SK-N-MC (cell line): ENCODE data around the gene HYOU1.

Source experiments
- EZH2 ChIP-seq: fragments of 200-600 bp; sonication (generic); IDR thresholded peaks from one replicate; pipeline ENCODE4 v1.6.1; 2017; ENCODE audit warnings: antibody characterized with exemption
- POLR2AphosphoS5 ChIP-seq: IDR thresholded peaks from 2 replicates; pipeline ENCODE4 v1.6.1; 2012; ENCODE audit warnings: mild to moderate bottlenecking, low read depth, low read length, borderline replicate concordance

DNA sequence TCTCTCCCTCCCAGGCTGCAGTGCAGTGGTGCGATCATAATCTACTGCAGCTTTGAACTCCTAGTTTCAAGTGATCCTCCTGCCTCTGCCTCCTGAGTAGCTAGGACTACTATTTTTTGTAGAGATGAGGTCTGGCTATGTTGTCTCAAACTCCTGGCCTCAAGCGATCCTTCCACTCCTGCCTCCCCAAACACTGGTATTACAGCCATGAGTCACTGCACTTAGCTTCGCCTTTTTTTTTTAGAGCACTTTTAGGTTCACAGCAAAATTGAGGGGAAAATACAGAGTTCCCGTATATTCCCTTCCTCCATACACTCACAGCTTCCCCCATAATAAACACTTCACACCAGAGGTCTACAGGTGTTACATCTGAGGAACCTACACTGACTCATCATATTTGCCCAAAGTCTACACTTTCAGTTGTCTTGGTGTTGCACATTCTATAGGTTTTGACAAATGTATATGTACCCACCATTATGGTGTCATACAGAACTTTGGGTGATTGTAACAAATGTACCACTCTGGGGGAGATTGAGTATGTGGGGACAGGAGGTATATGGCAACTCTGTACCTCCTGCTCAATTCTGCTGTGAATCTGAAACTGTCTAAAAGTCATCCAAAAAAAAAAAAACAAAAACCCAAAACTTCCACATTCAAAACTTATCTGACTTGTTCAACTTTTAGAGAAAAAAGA lies 15.0 kb downstream of the HYOU1 start:
- no peak for TF ChIP-seq EZH2
- no peak for TF ChIP-seq POLR2AphosphoS5
